GM23338 (cell line): ENCODE data around the gene ANKRD2. TPM values are rescaled to one million over a fixed set of nuclear protein-coding genes. Genes with fewer than 3 reads are reported as not detected.

Experiments
- ATAC-seq: fragments of 200-7000 bp; cut with Tn5 transposase; 3 replicates; pipeline ENCODE4 v1.9.1; 2020
- DNase-seq: peaks from one replicate; pipeline ENCODE4 v3.0.0-alpha.2; 2015; ENCODE audit warnings: low spot score
- H2AFZ ChIP-seq: fragments of 200-600 bp; sonication (generic); 2 replicates; pipeline ENCODE4 v1.8.0; 2016; ENCODE audit warnings: antibody characterized with exemption, mild to moderate bottlenecking, moderate library complexity
- H3F3A ChIP-seq: fragments of 200-600 bp; sonication (generic); replicated peaks from 2 replicates; pipeline ENCODE4 v1.8.0; 2017; ENCODE audit warnings: antibody characterized with exemption, mixed run types, low read depth
- H3K27ac ChIP-seq: fragments of 200-600 bp; sonication (generic); 2 replicates; pipeline ENCODE4 v1.6.1; 2016; ENCODE audit warnings: low read depth
- H3K27me3 ChIP-seq: fragments of 200-600 bp; sonication (generic); 2 replicates; pipeline ENCODE4 v1.8.0; 2016; ENCODE audit warnings: mild to moderate bottlenecking, mixed run types, moderate library complexity; ENCODE audit not compliant: insufficient read depth
- H3K36me3 ChIP-seq: fragments of 200-600 bp; sonication (generic); 2 replicates; pipeline ENCODE4 v1.8.0; 2016; ENCODE audit warnings: mild to moderate bottlenecking; ENCODE audit not compliant: insufficient read depth
- H3K4me1 ChIP-seq: fragments of 200-600 bp; sonication (generic); 2 replicates; pipeline ENCODE4 v1.8.0; 2016; ENCODE audit warnings: mild to moderate bottlenecking, moderate library complexity; ENCODE audit not compliant: insufficient read depth
- H3K4me2 ChIP-seq: fragments of 200-600 bp; sonication (generic); 2 replicates; pipeline ENCODE4 v1.7.1; 2017; ENCODE audit warnings: mixed run types
- H3K4me3 ChIP-seq: fragments of 200-600 bp; sonication (generic); 2 replicates; pipeline ENCODE4 v1.6.1; 2016; ENCODE audit warnings: mixed run types
- H3K79me2 ChIP-seq: fragments of 200-600 bp; sonication (generic); replicated peaks from 2 replicates; pipeline ENCODE4 v1.8.0; 2017; ENCODE audit warnings: mild to moderate bottlenecking; ENCODE audit not compliant: insufficient read depth
- H3K9me2 ChIP-seq: fragments of 200-600 bp; sonication (generic); 2 replicates; pipeline ENCODE4 v1.8.0; 2017; ENCODE audit not compliant: insufficient read depth
- H4K20me1 ChIP-seq: fragments of 200-600 bp; sonication (generic); replicated peaks from 2 replicates; pipeline ENCODE4 v1.8.0; 2017; ENCODE audit warnings: mild to moderate bottlenecking; ENCODE audit not compliant: insufficient read depth
- H3K27ac Mint-ChIP-seq: 2 replicates; pipeline ENCODE4 v1.8.0; 2020; ENCODE audit warnings: inconsistent platforms, mild to moderate bottlenecking, moderate library complexity, mixed read lengths
- H3K27me3 Mint-ChIP-seq: 3 replicates; pipeline ENCODE4 v1.8.0; 2022; ENCODE audit warnings: low read depth, mild to moderate bottlenecking, moderate library complexity, mixed read lengths, inconsistent platforms; ENCODE audit not compliant: insufficient read depth, poor library complexity
- H3K36me3 Mint-ChIP-seq: 3 replicates; pipeline ENCODE4 v1.8.0; 2021; ENCODE audit warnings: low read depth, mild to moderate bottlenecking, inconsistent platforms, moderate library complexity, mixed read lengths
- H3K4me1 Mint-ChIP-seq: 3 replicates; pipeline ENCODE4 v1.8.0; 2020; ENCODE audit warnings: mild to moderate bottlenecking, inconsistent platforms, mixed read lengths
- H3K4me3 Mint-ChIP-seq: 3 replicates; pipeline ENCODE4 v1.8.0; 2021; ENCODE audit warnings: moderate library complexity, mild to moderate bottlenecking, inconsistent platforms, mixed read lengths
- H3K9me3 Mint-ChIP-seq: 3 replicates; pipeline ENCODE4 v1.8.0; 2020; ENCODE audit warnings: moderate library complexity, mild to moderate bottlenecking, inconsistent platforms, mixed read lengths
- CREB1 ChIP-seq: fragments of 250-450 bp; sonication (Bioruptor Pico); IDR thresholded peaks from 2 replicates; pipeline ENCODE4 v1.5.0; 2020; ENCODE audit warnings: low read depth, mild to moderate bottlenecking, moderate library complexity
- CTCF ChIP-seq, 2 experiments: fragments of 200-600 bp in 1 of 2; sonication (generic) in 1 of 2; conservative IDR thresholded peaks; 2 replicates each; pipeline versions ENCODE4 v1.5.1 to v1.6.1; 2016 to 2017; ENCODE audit warnings: antibody characterized with exemption in 2 of 2, low read depth in 2 of 2, mild to moderate bottlenecking in 2 of 2, moderate library complexity in 1 of 2
- ETS1 ChIP-seq: IDR thresholded peaks from 2 replicates; pipeline ENCODE4 v1.6.1; 2016; ENCODE audit warnings: antibody characterized with exemption
- EZH2 ChIP-seq: fragments of 200-600 bp; sonication (generic); IDR thresholded peaks from one replicate; pipeline ENCODE4 v1.8.0; 2017; ENCODE audit warnings: antibody characterized with exemption, mild to moderate bottlenecking, low read depth; ENCODE audit not compliant: unreplicated experiment
- EZH2phosphoT487 ChIP-seq: fragments of 200-600 bp; sonication (generic); IDR thresholded peaks from one replicate; pipeline ENCODE4 v1.8.1; 2018; ENCODE audit warnings: antibody characterized with exemption; ENCODE audit not compliant: unreplicated experiment
- JUNB ChIP-seq: IDR thresholded peaks from one replicate; pipeline ENCODE4 v1.6.1; 2016; ENCODE audit warnings: antibody characterized with exemption; ENCODE audit not compliant: unreplicated experiment
- NANOG ChIP-seq: IDR thresholded peaks from 2 replicates; pipeline ENCODE4 v1.6.1; 2016; ENCODE audit warnings: antibody characterized with exemption, borderline replicate concordance
- POLR2AphosphoS5 ChIP-seq: IDR thresholded peaks from 2 replicates; pipeline ENCODE4 v1.6.1; 2016; ENCODE audit warnings: antibody characterized with exemption, low read depth
- REST ChIP-seq: IDR thresholded peaks from one replicate; pipeline ENCODE4 v1.6.1; 2018; ENCODE audit warnings: antibody characterized with exemption; ENCODE audit not compliant: unreplicated experiment
- STAT1 ChIP-seq: IDR thresholded peaks from one replicate; pipeline ENCODE4 v1.6.1; 2016; ENCODE audit warnings: antibody characterized with exemption; ENCODE audit not compliant: unreplicated experiment
- ZNF114 ChIP-seq: fragments of 250-450 bp; sonication (Bioruptor Pico); IDR thresholded peaks from 2 replicates; pipeline ENCODE4 v1.5.0; 2020; ENCODE audit warnings: mild to moderate bottlenecking, moderate library complexity
- ZNF331 ChIP-seq: fragments of 250-450 bp; sonication (Bioruptor Pico); IDR thresholded peaks from 2 replicates; pipeline ENCODE4 v1.5.0; 2020; ENCODE audit warnings: low read depth, mild to moderate bottlenecking, moderate library complexity
- ZNF462 ChIP-seq: fragments of 250-450 bp; sonication (Bioruptor Pico); IDR thresholded peaks from 2 replicates; pipeline ENCODE4 v1.5.0; 2020; ENCODE audit warnings: mild to moderate bottlenecking, moderate library complexity
- polyA plus RNA-seq: library from polyadenylated mRNA; unstranded; fragments of >200 nt; fragmentation: Nextera tagmentation; extraction: Ambion mirVana; gene quantifications from 2 replicates; pipeline ENCODE4 v1.2.1, GENCODE V29; 2016
- total RNA-seq: library from RNA; depleted of rRNA; stranded (reverse); fragments of >200 nt; shearing (Covaris generic); gene quantifications from 2 replicates; pipeline ENCODE4 v1.2.3, GENCODE V29; 2014

The ANKRD2 gene
- total and polyA plus RNA-seq, 2 experiments from 2014 or later = not detected

- H3K79me2 ChIP-seq = no peaks in the 10 kb centered on the region; the same call in none of the 2 replicates
- no peaks in the 10 kb centered on the region for H3K36me3 ChIP-seq
- peaks cover 20% of the 10 kb centered on the region for H3K4me1 ChIP-seq
- H3K27me3 ChIP-seq = no peaks in the 10 kb centered on the region
- no peaks in the 10 kb centered on the region for H3K9me3 Mint-ChIP-seq
- no peak for TF ChIP-seq ZNF462 (CRISPR knock-in tag)
- TF ChIP-seq ZNF331 = no peak
- no peak for TF ChIP-seq CTCF (conservative IDR thresholded peaks at IDR 0.05; ENCODE audit: low read depth in 2 of 2)
- no peak for TF ChIP-seq NANOG
- no peak for TF ChIP-seq ETS1
- TF ChIP-seq POLR2AphosphoS5 = no peak
- TF ChIP-seq CREB1 = no peak
- TF ChIP-seq ZNF114 = no peak
- TF ChIP-seq JUNB = no peak
- TF ChIP-seq EZH2phosphoT487 = no peak
- TF ChIP-seq STAT1 = no peak
- no peak for TF ChIP-seq REST
- TF ChIP-seq EZH2 = no peak
- peaks cover 30% of the 10 kb centered on the region for H3K4me1 Mint-ChIP-seq
- no peak overlapping the region for H2AFZ ChIP-seq
- H3K27ac Mint-ChIP-seq = peak overlapping the region; percentile 67
- no peak overlapping the region for H3K4me3 Mint-ChIP-seq
- H3K9me2 ChIP-seq = no peaks in the 10 kb centered on the region
- H3F3A ChIP-seq = 0 out of 2 replicates have a peak, but pooled peaks cover 6% of the 10 kb centered on the region
- H3K27me3 Mint-ChIP-seq = peaks cover 8% of the 10 kb centered on the region
- no peak for ATAC-seq
- H3K4me3 ChIP-seq = no peak overlapping the region
- H4K20me1 ChIP-seq = no peaks in the 10 kb centered on the region
- no peak overlapping the region for H3K27ac ChIP-seq
- no peaks in the 10 kb centered on the region for H3K36me3 Mint-ChIP-seq
- no peak for DNase-seq
- H3K4me2 ChIP-seq = peak overlapping the region; percentile 70; the same call in 1 of the 2 replicates
Measured at GRCh38 chr10:97548828-97549455, 23.6 kb upstream of the ANKRD2 start.
